Rectal smooth muscle tissue (tissue), 1 donor: ENCODE results near the gene RNF187.
"Not testable (repeated sequence)": the region's sequence is repeated elsewhere in the genome, so short reads cannot be mapped to it uniquely, and the experiment has no call there.

Experiments
- H3K27ac ChIP-seq: one replicate; pipeline ENCODE4 v1.7.0; 2013; ENCODE audit warnings: low read depth, low read length, inconsistent platforms
- H3K27me3 ChIP-seq: one replicate; pipeline ENCODE4 v1.7.0; 2013; ENCODE audit warnings: low read length; ENCODE audit not compliant: control insufficient read depth, insufficient read depth
- H3K36me3 ChIP-seq: one replicate; pipeline ENCODE4 v1.7.0; 2013; ENCODE audit warnings: low read length; ENCODE audit not compliant: control insufficient read depth, insufficient read depth
- H3K4me1 ChIP-seq: one replicate; pipeline ENCODE4 v1.7.0; 2013; ENCODE audit warnings: low read length; ENCODE audit not compliant: control insufficient read depth, insufficient read depth
- H3K4me3 ChIP-seq: one replicate; pipeline ENCODE4 v1.7.0; 2013; ENCODE audit warnings: low read length
- H3K9ac ChIP-seq: one replicate; pipeline ENCODE4 v1.7.0; 2013; ENCODE audit warnings: low read length

Gene RNF187

DNA sequence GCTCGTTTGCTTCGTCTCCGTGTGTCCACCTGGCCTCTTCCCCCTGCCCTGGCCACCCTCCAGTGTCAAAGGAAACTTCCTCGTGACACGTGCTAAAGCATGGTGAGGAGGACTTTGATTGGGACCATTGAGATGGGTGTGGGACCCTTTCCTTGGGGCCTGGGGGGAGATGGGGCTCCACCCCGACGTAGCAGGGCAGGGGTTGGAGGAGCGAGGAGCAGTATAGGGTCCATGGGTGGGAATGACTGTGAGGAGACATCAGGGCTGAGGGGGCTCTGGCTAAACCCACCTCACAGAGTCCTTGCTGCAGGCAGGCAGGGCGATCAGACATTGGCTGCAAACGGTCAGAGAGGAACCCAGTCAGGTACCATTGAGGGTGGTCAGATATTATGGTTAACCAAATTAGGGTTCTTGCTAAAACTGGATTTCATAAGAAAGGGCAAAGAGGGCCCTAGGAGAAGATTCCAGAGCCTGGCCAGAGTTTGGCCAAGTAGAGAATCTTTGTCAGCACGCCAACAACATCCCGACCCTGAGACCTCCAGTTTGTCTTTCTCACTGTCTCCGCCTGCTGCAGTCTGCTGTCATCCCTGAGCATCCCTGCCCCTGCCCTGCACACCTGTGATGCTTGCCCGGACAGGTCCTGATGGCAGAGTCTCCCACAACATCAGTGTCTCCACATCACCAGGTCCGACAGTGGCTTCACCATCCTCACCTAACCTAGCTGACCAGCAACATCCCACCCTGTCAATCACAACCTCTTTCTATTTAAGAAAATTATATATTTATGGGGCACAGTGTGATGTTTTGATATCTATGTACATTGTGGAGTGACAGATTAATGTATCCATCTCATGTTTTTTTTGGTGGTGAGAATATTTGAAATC lies 8.0 kb downstream of the RNF187 start:
- H3K36me3 ChIP-seq, result peaks cover 13% of the 10 kb centered on the region

DNA sequence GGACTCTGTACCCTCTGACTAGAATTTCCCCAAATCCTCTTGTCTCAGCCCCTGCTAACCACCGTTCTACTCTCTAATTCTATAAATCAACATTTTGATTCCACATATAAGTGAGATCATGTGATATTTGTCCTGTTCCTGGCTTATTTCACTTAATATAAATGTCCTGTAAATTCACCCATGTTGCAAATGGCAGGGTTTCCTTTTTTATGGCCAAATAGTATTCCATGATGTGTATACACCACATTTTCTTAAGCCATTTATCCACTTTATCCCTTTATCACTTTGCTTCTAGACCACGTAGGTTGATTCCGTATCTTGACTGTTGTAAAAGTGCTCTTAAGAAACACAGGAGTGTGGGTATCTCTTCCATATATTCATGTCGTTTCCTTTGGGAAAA lies 8.9 kb downstream of the RNF187 start:
- H3K9ac ChIP-seq, result no peak overlapping the region
- no peaks in the 10 kb centered on the region for H3K27me3 ChIP-seq
- H3K4me3 ChIP-seq, result no peak overlapping the region
- H3K4me1 ChIP-seq, result no peaks in the 10 kb centered on the region
- H3K36me3 ChIP-seq, result peaks cover 12% of the 10 kb centered on the region
- no peak overlapping the region for H3K27ac ChIP-seq

More for the DNA sequence above, 8.0 kb downstream of the RNF187 start:
- Histone ChIP-seq H3K27me3 (no peaks in the 10 kb centered on the region), H3K4me3 (no peak overlapping the region), H3K9ac (no peak overlapping the region), H3K4me1 (no peaks in the 10 kb centered on the region), H3K27ac (no peak overlapping the region)

DNA sequence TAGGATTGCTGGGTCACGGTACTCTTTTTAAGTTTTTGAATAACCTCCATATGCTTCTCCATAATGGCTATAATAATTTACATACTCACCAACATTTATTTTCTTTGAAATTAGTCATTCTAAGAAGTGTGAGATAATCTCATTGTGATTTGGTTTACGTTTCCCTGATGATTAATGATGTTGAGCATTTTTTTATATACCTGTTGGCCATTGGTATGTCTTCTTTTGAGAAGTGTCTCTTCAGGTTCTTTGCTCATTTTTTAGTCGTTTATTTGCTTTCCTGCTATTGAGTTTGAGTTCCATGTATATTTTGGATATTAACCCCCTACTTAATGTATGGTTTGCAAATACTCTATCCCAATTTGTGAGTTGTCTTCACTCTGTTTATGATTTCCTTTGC lies 9.3 kb downstream of the RNF187 start:
- peaks cover 12% of the 10 kb centered on the region for H3K36me3 ChIP-seq
- no peaks in the 10 kb centered on the region for H3K4me1 ChIP-seq
- H3K9ac ChIP-seq, result no peak overlapping the region
- no peak overlapping the region for H3K27ac ChIP-seq
- H3K4me3 ChIP-seq, result no peak overlapping the region
- no peaks in the 10 kb centered on the region for H3K27me3 ChIP-seq

DNA sequence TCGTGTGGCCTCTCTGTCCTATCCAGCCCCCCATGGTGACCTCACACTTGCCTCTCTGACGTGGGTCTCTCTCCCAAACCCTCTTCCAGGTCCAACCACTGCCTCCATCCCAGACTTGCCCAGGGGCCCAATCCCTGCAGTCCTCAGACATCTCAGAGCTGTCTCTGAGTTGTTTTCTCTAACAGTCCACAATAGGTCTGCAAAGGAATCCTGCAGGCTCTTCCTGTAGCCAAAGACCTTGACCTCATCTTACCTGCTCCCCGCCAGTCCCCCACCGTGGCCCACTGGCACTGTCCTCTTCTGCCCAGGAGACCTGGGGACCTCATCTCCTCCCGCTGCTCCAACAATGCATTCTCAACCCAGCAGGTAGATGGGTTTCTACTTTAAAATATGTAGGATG lies 10.0 kb downstream of the RNF187 start:
- Histone ChIP-seq H3K27ac (no peak overlapping the region), H3K36me3 (peaks cover 12% of the 10 kb centered on the region), H3K27me3 (no peaks in the 10 kb centered on the region), H3K4me3 (no peak overlapping the region), H3K4me1 (no peaks in the 10 kb centered on the region), H3K9ac (no peak overlapping the region)

DNA sequence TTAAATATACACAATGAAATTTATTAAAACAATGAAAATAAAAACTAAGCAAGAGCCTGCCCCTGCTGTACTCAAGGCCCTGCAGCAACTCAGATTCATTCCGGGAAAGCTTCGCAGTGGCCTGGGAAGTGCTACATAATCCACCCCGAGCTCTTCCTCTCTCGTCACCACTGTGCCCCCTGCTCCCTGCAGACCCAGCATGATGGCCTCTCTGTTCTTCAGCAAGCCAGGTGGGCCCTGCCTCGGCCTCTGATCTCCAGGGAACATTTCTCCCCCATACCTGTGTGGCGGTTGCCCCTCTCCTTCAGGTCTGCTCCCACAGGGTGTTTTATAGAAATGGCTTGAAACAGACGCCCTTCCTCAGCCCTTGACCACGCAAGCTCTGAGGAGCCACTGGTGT lies 10.6 kb downstream of the RNF187 start:
- Histone ChIP-seq H3K9ac (no peak overlapping the region), H3K27me3 (no peaks in the 10 kb centered on the region), H3K4me1 (no peaks in the 10 kb centered on the region), H3K27ac (no peak overlapping the region), H3K36me3 (peaks cover 11% of the 10 kb centered on the region), H3K4me3 (no peak overlapping the region)

DNA sequence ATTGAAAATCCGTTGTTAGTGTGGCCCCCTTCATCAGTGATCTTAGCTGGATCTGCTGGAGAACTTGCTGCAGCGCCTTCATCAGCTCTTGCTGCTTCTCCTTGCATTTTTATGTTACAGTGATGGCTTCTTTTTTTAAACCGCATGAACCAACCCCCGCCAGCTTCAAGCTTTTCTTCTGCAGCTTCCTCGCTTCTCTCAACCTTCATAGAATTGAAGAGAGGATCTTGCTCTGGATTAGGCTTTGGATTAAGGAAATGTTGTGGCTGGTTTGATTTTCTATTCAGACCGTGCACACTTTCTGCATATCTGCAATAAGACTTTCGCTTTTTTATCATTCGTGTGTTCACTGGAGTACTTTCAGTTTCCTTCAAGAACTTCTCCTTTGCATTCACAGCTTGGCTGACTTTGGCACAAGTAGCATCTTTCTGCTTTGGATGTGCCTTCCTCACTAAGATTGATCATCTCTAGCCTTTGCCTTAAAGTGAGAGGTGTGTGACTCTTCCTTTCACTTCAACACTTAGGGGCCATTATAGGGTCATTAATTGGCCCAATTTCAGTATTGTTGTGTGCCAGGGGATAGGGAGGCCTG lies 13.1 kb downstream of the RNF187 start:
- no peak overlapping the region for H3K27ac ChIP-seq
- no peaks in the 10 kb centered on the region for H3K4me1 ChIP-seq
- no peak overlapping the region for H3K9ac ChIP-seq
- H3K36me3 ChIP-seq, result no peaks in the 10 kb centered on the region
- no peaks in the 10 kb centered on the region for H3K27me3 ChIP-seq
- no peak overlapping the region for H3K4me3 ChIP-seq

DNA sequence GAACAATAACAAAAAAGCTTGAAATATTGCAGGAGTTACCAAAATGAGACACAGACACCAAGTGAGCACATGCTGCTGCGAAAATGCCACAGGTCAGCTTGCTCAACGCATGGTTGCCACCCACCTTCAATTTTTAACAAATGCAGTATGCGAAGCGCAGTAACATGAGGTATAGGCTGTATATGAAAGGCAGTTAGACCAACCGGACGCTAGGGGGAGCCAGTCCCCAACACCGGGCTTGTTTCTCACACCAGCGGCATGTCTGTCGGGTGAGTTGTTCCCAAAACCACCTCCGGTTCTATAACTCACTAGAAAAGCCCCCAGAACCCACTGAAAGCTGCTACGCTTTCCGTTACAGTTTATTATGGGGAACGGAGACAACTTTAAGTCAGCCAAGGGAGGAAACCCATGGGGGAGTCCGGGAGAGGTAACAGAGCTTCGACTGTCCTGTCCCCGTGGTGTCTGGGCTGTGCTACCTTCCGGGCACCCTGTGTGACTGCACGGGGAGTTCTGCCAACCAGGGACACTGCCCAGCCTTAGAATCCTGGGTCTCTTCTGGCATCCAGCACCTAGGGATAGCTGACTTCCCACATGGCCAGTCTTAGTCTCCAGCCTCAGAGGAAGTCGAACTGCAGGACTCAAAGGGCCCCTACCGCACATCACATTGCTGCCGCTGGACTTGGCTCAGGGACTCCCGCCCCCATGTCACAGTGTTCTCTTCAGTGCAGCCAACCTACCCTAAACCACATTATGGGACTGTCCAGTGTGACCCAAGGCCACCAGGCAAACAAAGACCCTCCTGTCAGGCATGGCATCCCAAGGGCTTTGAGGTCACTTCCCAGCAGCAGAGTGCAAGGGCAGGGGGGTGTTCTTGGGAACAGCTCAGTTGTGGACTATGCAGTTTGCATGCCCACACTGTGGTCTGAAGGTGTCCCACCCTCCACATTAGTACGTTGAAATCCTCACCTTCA lies 14.0 kb downstream of the RNF187 start:
- Histone ChIP-seq H3K4me1 (no peaks in the 10 kb centered on the region), H3K9ac (no peak overlapping the region), H3K36me3 (no peaks in the 10 kb centered on the region), H3K4me3 (peak overlapping the region; percentile 35), H3K27me3 (no peaks in the 10 kb centered on the region), H3K27ac (no peak overlapping the region)

DNA sequence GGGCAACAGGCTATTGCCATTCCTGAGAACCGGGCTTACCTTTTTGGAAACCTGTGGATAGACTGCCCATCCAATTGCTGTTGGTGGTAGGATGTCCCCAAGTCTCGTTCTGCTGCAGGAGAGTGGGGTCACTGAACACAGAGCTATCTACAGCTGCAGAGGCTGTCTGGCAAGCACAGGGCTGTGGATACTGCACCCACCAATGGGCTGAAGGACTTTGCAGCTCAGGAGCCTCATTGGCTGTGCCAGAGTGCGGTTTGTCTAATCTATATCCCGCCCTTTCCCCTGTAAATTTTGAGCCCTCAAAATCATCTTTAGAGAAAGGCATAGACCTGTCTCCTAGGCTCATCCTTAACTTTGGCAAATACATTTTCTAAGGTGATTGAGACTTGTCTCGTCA lies 15.3 kb downstream of the RNF187 start:
- no peak overlapping the region for H3K27ac ChIP-seq
- no peaks in the 10 kb centered on the region for H3K36me3 ChIP-seq
- no peaks in the 10 kb centered on the region for H3K4me1 ChIP-seq
- no peak overlapping the region for H3K9ac ChIP-seq
- H3K4me3 ChIP-seq, result no peak overlapping the region
- no peaks in the 10 kb centered on the region for H3K27me3 ChIP-seq

DNA sequence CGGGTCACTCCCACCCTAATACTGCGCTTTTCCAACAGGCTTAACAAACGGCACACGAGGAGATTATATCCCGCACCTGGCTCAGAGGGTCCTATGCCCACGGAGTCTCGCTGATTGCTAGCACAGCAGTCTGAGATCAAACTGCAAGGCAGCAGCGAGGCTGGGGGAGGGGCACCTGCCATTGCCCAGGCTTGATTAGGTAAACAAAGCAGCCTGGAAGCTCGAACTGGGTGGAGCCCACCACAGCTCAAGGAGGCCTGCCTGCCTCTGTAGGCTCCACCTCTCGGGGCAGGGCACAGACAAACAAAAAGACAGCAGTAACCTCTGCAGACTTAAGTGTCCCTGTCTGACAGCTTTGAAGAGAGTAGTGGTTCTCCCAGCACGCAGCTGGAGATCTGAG lies 18.8 kb downstream of the RNF187 start:
- not testable (repeated sequence) for H3K9ac ChIP-seq, H3K27ac ChIP-seq, H3K4me3 ChIP-seq, H3K36me3 ChIP-seq, H3K4me1 ChIP-seq, H3K27me3 ChIP-seq

DNA sequence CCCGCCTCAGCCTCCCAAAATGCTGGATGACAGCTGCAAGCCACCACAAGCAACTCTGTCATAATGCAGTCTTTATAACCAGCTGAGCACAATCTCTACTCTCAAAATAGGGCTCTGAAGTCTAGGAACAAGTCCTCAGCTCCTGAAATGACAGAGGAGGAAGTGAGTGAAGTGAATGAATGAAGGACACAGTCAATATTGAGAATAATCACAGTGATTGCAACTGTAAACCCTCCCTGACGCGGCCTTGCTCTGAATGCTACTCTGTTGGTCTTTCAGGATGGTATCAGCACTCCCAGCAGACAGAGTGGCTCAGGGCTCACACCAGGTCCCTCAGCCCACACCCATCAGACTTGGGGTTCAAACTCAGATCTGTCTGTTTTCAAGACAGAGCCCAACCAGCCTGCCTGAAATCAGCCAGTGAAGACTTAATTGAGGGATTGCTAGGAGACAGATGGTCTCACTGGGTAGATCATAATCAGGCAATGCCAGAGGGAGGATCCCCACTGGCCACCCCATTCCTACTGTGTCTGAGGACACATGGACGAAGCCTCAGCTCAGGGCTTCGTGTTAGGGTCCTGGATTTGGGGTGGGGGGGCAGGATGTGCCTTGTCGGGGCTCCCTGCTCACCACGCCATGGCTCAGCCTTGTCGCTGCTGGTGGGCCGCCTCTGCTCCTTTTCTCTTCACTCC lies 20.9 kb downstream of the RNF187 start:
- Histone ChIP-seq H3K4me1 (no peaks in the 10 kb centered on the region), H3K4me3 (no peak overlapping the region), H3K36me3 (no peaks in the 10 kb centered on the region), H3K9ac (no peak overlapping the region), H3K27me3 (no peaks in the 10 kb centered on the region), H3K27ac (no peak overlapping the region)

DNA sequence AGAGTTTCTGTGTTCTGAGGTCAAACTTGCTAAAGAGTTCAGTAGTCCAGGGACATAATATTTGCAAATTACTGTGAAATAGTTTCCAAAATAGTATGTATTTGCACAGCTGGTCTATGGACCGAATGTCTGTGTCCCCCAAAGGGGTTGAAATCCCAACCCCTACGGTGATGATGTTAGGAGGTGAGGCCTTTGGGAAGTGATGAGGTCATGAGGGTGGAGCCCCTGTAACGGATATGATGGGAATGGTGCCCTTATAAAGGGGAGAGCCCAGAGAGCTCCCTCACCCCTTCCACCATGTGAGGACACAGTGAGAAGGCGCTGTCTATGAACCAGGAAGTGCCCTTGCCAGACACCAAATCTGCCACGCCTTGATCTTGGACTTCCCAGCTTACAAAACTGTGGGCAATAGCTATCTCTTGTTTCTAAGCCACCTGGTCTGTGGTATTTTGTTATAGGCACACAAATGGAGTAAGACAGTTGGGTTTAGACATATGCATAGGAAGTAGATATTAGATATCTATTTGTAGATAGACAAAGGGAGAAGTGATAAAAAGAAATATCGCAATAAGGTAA lies 21.7 kb downstream of the RNF187 start:
- H3K36me3 ChIP-seq, result no peaks in the 10 kb centered on the region
- H3K27me3 ChIP-seq, result no peaks in the 10 kb centered on the region
- no peak overlapping the region for H3K4me3 ChIP-seq

More for the DNA sequence above, 21.7 kb downstream of the RNF187 start:
- Histone ChIP-seq H3K9ac (no peak overlapping the region), H3K27ac (no peak overlapping the region), H3K4me1 (no peaks in the 10 kb centered on the region)
